Gastrocnemius medialis (tissue), 4 donors: ENCODE measurements around the gene GRAP2.

Experiments
- CTCF ChIP-seq, 5 experiments: fragments of 450-650 bp in 3 of 5; fragments of 200-600 bp in 2 of 5; sonication (generic) in 2 of 5; IDR thresholded peaks in 4 of 5; conservative IDR thresholded peaks in 1 of 5; 1 replicate in 4 of 5; 2 replicates in 1 of 5; pipeline ENCODE4 v1.5.1; 2016 to 2019; ENCODE audit warnings: antibody characterized with exemption in 5 of 5, mild to moderate bottlenecking in 3 of 5, moderate library complexity in 3 of 5
- POLR2A ChIP-seq, 2 donors: fragments of 450-650 bp; IDR thresholded peaks; one replicate each; pipeline ENCODE4 v1.6.1; 2017; ENCODE audit warnings: antibody characterized with exemption in 2 of 2, mild to moderate bottlenecking in 2 of 2, moderate library complexity in 2 of 2

- TF ChIP-seq CTCF (IDR thresholded peaks at IDR 0.05 in 4 of 5, conservative IDR thresholded peaks at IDR 0.05 in 1 of 5), result no peak
- no peak for TF ChIP-seq POLR2A (IDR thresholded peaks at IDR 0.05)
Observed at GRCh38 chr22:39905687-39906086, 4.8 kb downstream of the GRAP2 start.
